SJCRH30 (cell line): ENCODE results near the gene TMEM208. TPM values are rescaled to one million over a fixed set of nuclear protein-coding genes. Genes with fewer than 3 reads are reported as not detected.
A peak's percentile ranks its signal among the peaks of the same experiment; 100 is the strongest.

ENCODE experiments used
- DNase-seq, 2 experiments: peaks; one replicate each; pipeline ENCODE4 v3.0.0-alpha.2; 2015 to 2020
- H3K27ac ChIP-seq: fragments of 250-450 bp; sonication (Bioruptor Pico); 2 replicates; pipeline ENCODE4 v1.5.1; 2020; ENCODE audit warnings: mild to moderate bottlenecking, moderate library complexity
- H3K27me3 ChIP-seq: fragments of 250-450 bp; sonication (Bioruptor Pico); 2 replicates; pipeline ENCODE4 v1.5.1; 2020; ENCODE audit warnings: mild to moderate bottlenecking, moderate library complexity
- H3K36me3 ChIP-seq: fragments of 250-450 bp; sonication (Bioruptor Pico); 2 replicates; pipeline ENCODE4 v1.5.1; 2020; ENCODE audit warnings: mild to moderate bottlenecking, moderate library complexity
- H3K4me1 ChIP-seq: fragments of 250-450 bp; sonication (Bioruptor Pico); 2 replicates; pipeline ENCODE4 v1.5.1; 2020; ENCODE audit warnings: mild to moderate bottlenecking, moderate library complexity
- H3K4me3 ChIP-seq: fragments of 250-450 bp; sonication (Bioruptor Pico); 2 replicates; pipeline ENCODE4 v1.5.1; 2020; ENCODE audit warnings: mild to moderate bottlenecking, moderate library complexity
- H3K9me3 ChIP-seq: fragments of 250-450 bp; sonication (Bioruptor Pico); replicated peaks from 2 replicates; pipeline ENCODE4 v1.5.1; 2020; ENCODE audit warnings: mild to moderate bottlenecking, moderate library complexity
- total RNA-seq: library from RNA; depleted of rRNA; stranded (reverse); fragments of >200 nt; shearing (Covaris generic); gene quantifications from 2 replicates; pipeline ENCODE4 v1.2.3, GENCODE V29; 2014

The TMEM208 gene
- total RNA-seq, 1 experiment from 2014 or later: 33.0 TPM

GRCh38 chr16:67255553-67256221 lies 28.8 kb downstream of the TMEM208 start:
- Histone ChIP-seq H3K27ac (no peak overlapping the region), H3K9me3 (no peaks in the 10 kb centered on the region), H3K4me1 (no peaks in the 10 kb centered on the region), H3K4me3 (no peak overlapping the region), H3K27me3 (no peaks in the 10 kb centered on the region), H3K36me3 (no peaks in the 10 kb centered on the region)
- no peak for DNase-seq

DNA sequence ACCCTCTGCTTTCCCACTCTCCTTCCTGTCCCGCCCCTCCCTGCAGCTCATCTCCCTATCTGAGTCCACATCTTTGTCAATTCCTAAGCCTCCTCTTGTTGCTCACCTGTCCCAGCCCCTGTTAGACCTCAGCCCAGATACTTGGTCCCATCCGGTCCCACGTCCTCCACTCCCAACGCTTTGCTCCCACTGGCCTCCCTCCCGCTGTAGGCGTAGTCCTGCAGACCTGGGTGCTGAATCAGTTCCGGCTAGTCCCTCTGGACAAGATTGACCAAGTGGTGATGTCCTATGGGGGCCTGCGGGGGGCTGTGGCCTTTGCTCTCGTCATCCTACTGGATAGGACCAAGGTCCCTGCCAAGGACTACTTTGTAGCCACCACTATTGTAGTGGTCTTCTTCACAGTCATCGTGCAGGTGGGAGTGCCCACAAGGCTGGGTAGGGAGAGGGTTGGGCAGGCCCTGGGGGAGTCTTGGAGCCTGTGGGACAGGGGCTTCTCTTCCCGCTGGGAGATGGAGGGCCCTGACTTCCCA lies 29.8 kb downstream of the TMEM208 start:
- Histone ChIP-seq H3K27me3 (no peaks in the 10 kb centered on the region), H3K36me3 (no peaks in the 10 kb centered on the region), H3K27ac (no peak overlapping the region), H3K9me3 (no peaks in the 10 kb centered on the region), H3K4me1 (0 out of 2 replicates have a peak, but pooled peaks cover 3% of the 10 kb centered on the region), H3K4me3 (no peak overlapping the region)
- no peak for DNase-seq

DNA sequence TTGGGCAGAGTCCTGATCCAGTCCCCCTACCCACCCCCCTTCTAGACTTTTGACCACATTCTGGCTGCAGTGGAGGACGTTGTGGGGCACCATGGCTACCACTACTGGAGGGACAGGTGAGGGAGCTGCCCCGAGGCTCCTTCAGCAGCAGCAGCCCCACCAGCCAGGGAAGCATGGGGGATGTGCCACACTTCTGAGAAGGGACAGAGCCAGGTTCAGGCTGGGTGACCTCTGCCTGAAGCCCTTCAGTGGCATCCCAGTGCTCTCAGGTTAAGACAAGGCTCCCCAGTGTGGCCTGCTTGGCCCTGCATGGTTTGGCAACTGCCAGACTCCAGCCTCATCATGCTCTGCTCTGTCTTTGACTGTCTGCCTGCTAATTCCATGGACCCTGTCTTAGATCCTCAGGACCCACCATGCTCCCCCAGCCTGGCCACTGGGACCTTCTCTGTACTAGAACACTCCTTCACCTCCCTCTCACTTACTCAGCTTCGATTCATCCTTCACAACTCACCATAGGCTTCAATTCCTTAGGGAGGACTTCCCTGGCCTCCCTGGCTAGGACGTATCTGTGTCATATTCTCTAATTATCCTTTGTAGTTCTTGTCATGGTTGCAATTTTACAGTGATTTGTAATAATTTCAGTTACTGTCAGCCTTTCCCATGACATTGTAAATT lies 30.7 kb downstream of the TMEM208 start:
- no peak for DNase-seq
- no peaks in the 10 kb centered on the region for H3K27me3 ChIP-seq
- H3K36me3 ChIP-seq: no peaks in the 10 kb centered on the region
- no peak overlapping the region for H3K4me3 ChIP-seq
- H3K9me3 ChIP-seq: no peaks in the 10 kb centered on the region
- no peak overlapping the region for H3K27ac ChIP-seq
- H3K4me1 ChIP-seq: 0 out of 2 replicates have a peak, but pooled peaks cover 3% of the 10 kb centered on the region

GRCh38 chr16:67258161-67258835 lies 31.4 kb downstream of the TMEM208 start:
- Histone ChIP-seq H3K27me3 (no peaks in the 10 kb centered on the region), H3K4me1 (0 out of 2 replicates have a peak, but pooled peaks cover 3% of the 10 kb centered on the region), H3K4me3 (no peak overlapping the region), H3K27ac (no peak overlapping the region), H3K9me3 (no peaks in the 10 kb centered on the region), H3K36me3 (no peaks in the 10 kb centered on the region)
- no peak for DNase-seq

DNA sequence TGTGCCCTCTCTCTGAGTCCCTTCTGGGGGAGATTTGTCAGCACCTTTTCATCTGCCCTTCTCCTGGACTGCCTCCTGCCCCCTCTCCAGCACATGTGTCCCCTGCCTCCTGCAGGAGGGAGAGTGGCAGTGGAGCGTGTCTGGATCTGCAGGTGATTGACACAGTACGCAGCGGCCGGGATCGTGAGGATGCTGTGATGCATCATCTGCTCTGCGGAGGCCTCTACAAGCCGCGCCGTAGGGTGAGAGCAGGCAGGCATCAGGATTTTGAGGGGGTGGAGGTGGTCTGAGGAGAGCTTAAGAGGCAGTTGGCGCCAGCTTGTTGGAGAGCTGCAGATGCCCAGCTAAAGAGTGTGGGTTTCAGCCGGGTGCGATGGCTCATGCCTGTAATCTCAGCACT lies 32.8 kb downstream of the TMEM208 start:
- 0 out of 2 replicates have a peak, but pooled peaks cover 3% of the 10 kb centered on the region for H3K4me1 ChIP-seq
- H3K9me3 ChIP-seq: no peaks in the 10 kb centered on the region
- no peaks in the 10 kb centered on the region; the same call in 1 of the 2 replicates for H3K27me3 ChIP-seq
- no peak overlapping the region for H3K27ac ChIP-seq
- H3K36me3 ChIP-seq: no peaks in the 10 kb centered on the region
- H3K4me3 ChIP-seq: no peak overlapping the region
- no peak for DNase-seq

DNA sequence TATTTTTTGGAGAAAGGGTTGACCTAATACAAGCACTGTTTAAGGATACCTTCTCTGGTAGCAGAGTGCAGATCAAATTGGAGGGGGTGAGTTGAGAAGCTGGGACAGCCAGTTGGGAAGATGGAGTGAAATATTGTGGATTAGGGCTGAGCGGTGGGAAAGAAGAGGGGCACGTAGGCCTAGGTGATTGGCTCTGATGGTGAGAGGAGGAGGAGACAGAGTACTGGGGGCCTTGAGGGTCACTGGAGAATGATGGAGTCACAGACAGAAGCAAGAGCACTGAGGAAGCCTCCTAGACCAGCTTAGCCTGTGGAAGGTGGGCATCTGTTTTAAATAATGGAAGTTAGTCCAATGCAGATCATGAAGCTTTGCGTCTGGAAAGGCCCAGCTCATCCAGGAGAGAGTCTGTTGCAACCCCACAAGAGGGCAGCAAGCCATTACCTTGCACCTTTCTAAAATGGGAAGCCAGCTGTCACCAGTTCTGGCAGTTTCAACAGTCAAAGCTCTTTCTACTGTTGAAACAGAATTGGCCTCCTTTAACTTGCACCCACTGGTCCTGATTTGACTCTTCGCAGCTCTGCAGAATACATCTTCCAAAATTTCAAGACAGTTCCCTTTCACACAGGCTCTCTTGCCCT lies 33.6 kb downstream of the TMEM208 start:
- peak; percentile 72 to 89 for DNase-seq
- no peak overlapping the region for H3K27ac ChIP-seq

GRCh38 chr16:67263201-67263600 lies 36.3 kb downstream of the TMEM208 start:
- DNase-seq: no peak
- H3K4me1 ChIP-seq: 0 out of 2 replicates have a peak, but pooled peaks cover 3% of the 10 kb centered on the region
- H3K27me3 ChIP-seq: no peaks in the 10 kb centered on the region; the same call in 1 of the 2 replicates
- no peak overlapping the region for H3K27ac ChIP-seq
- no peaks in the 10 kb centered on the region for H3K36me3 ChIP-seq
- H3K9me3 ChIP-seq: no peaks in the 10 kb centered on the region
- no peak overlapping the region for H3K4me3 ChIP-seq

More for the DNA sequence above, 33.6 kb downstream of the TMEM208 start:
- H3K4me3 ChIP-seq: no peak overlapping the region
- H3K36me3 ChIP-seq: no peaks in the 10 kb centered on the region
- no peaks in the 10 kb centered on the region for H3K9me3 ChIP-seq
- no peaks in the 10 kb centered on the region; the same call in 1 of the 2 replicates for H3K27me3 ChIP-seq
- H3K4me1 ChIP-seq: 0 out of 2 replicates have a peak, but pooled peaks cover 3% of the 10 kb centered on the region

DNA sequence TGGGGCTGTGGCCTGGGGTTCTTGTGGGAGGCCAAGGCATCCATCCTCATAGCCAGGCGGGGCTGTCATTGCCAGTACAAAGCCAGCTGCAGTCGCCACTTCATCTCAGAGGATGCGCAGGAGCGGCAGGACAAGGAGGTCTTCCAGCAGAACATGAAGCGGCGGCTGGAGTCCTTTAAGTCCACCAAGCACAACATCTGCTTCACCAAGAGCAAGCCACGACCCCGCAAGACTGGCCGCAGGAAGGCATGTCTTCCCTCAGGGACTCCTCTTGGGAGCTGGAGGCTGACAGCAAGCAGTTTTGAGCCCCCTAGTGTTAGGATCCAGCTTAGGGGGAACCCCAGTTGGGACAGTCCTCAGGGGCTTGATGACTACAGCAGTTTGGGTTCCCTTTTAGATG lies 37.3 kb downstream of the TMEM208 start:
- DNase-seq: peak; percentile 5 to 37
- no peak overlapping the region for H3K27ac ChIP-seq
- H3K27me3 ChIP-seq: no peaks in the 10 kb centered on the region; the same call in 1 of the 2 replicates
- H3K4me1 ChIP-seq: 0 out of 2 replicates have a peak, but pooled peaks cover 3% of the 10 kb centered on the region
- no peak overlapping the region for H3K4me3 ChIP-seq
- H3K9me3 ChIP-seq: no peaks in the 10 kb centered on the region
- H3K36me3 ChIP-seq: no peaks in the 10 kb centered on the region

DNA sequence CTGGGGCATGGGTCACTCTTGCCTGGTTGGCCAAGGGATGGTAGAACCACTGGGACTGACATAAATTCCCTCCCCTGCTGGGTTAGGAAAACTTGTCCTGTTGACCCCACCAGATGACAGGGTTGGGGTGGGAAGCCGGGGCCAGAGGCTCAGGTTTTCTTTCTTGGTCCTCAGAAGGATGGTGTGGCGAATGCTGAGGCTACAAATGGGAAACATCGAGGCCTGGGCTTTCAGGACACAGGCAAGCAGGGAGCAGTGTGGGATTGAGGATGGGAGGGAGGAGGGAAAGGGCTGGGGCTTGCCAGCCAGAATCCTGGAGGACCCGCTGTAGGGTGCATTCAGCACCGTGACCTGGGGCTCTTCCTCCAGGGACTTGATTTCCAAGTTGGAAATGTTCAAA lies 37.9 kb downstream of the TMEM208 start:
- Histone ChIP-seq H3K9me3 (no peaks in the 10 kb centered on the region), H3K27ac (no peak overlapping the region), H3K36me3 (no peaks in the 10 kb centered on the region), H3K27me3 (no peaks in the 10 kb centered on the region; the same call in 1 of the 2 replicates), H3K4me3 (no peak overlapping the region), H3K4me1 (0 out of 2 replicates have a peak, but pooled peaks cover 3% of the 10 kb centered on the region)
- DNase-seq: no peak

DNA sequence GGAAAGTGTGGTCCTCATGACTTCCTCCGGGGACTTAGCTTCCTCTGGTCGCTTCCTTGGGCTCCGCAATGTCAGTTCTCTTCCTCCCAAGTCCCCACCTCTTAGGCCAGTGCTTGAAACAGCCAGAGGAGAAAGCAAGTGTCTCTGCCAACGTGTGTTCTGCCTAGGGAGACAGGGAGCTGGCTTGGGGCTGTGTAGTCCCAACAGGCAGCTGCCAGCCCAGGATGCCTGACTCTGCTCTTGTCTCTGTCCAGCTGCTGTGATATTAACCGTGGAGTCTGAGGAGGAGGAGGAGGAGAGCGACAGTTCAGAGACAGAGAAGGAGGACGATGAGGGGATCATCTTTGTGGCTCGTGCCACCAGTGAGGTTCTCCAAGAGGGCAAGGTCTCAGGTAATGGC lies 38.9 kb downstream of the TMEM208 start:
- H3K27me3 ChIP-seq: no peaks in the 10 kb centered on the region; the same call in 1 of the 2 replicates
- no peak overlapping the region for H3K27ac ChIP-seq
- 0 out of 2 replicates have a peak, but pooled peaks cover 2% of the 10 kb centered on the region for H3K4me1 ChIP-seq
- no peak for DNase-seq
- no peaks in the 10 kb centered on the region for H3K9me3 ChIP-seq
- no peaks in the 10 kb centered on the region for H3K36me3 ChIP-seq
- H3K4me3 ChIP-seq: no peak overlapping the region

GRCh38 chr16:67268136-67268579 lies 41.2 kb downstream of the TMEM208 start:
- no peaks in the 10 kb centered on the region; the same call in 1 of the 2 replicates for H3K27me3 ChIP-seq
- no peak overlapping the region for H3K27ac ChIP-seq
- H3K36me3 ChIP-seq: no peaks in the 10 kb centered on the region
- no peaks in the 10 kb centered on the region for H3K4me1 ChIP-seq
- no peak for DNase-seq
- H3K9me3 ChIP-seq: no peaks in the 10 kb centered on the region
- H3K4me3 ChIP-seq: no peak overlapping the region

GRCh38 chr16:67269766-67270165 lies 42.8 kb downstream of the TMEM208 start:
- H3K9me3 ChIP-seq: no peaks in the 10 kb centered on the region
- DNase-seq: no peak
- H3K36me3 ChIP-seq: no peaks in the 10 kb centered on the region
- H3K27me3 ChIP-seq: no peaks in the 10 kb centered on the region
- H3K4me3 ChIP-seq: no peak overlapping the region
- H3K4me1 ChIP-seq: no peaks in the 10 kb centered on the region
- H3K27ac ChIP-seq: no peak overlapping the region

DNA sequence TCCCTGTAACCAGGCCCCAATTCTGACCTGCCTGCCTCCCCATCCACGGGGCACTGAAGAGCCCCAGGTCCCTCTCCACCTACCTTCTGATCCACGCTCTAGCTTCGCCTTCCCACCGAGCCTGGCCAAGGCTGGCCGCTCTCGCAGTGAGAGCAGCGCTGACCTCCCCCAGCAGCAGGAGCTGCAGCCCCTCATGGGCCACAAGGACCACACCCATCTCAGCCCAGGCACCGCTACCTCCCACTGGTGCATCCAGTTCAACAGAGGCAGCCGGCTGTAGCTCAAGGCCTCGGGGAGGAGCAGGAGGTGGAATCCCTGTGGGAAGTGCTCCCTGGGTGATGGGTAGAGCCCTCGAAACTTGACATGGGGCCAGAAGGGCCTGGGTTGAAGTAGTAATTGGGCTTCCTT lies 44.0 kb downstream of the TMEM208 start:
- no peak for DNase-seq
- Histone ChIP-seq H3K36me3 (no peaks in the 10 kb centered on the region), H3K27me3 (no peaks in the 10 kb centered on the region), H3K9me3 (no peaks in the 10 kb centered on the region), H3K4me3 (no peak overlapping the region), H3K4me1 (no peaks in the 10 kb centered on the region), H3K27ac (no peak overlapping the region)

GRCh38 chr16:67271446-67271845 lies 44.5 kb downstream of the TMEM208 start:
- Histone ChIP-seq H3K9me3 (no peaks in the 10 kb centered on the region), H3K27me3 (no peaks in the 10 kb centered on the region), H3K4me1 (peaks cover under 1% of the 10 kb centered on the region; the same call in 1 of the 2 replicates), H3K36me3 (no peaks in the 10 kb centered on the region), H3K27ac (no peak overlapping the region), H3K4me3 (no peak overlapping the region)
- DNase-seq: no peak
